GM12864 (cell line): ENCODE results near the gene HNRNPF.

Experiments
- DNase-seq: peaks from one replicate; pipeline ENCODE4 v3.0.0-alpha.2; 2011; ENCODE audit warnings: low read depth
- H3K4me3 ChIP-seq: 2 replicates; pipeline ENCODE4 v1.5.1; 2011; ENCODE audit warnings: mild to moderate bottlenecking, low read depth, low read length, control low read depth
- TF ChIP-seq, protein P1 (sequence below): IDR thresholded peaks from 2 replicates; pipeline ENCODE4 v1.5.1; 2011; ENCODE audit warnings: low read depth, mild to moderate bottlenecking, moderate library complexity, low read length, control low read depth, inconsistent platforms; ENCODE audit errors: missing control alignments

HNRNPF gene

DNA sequence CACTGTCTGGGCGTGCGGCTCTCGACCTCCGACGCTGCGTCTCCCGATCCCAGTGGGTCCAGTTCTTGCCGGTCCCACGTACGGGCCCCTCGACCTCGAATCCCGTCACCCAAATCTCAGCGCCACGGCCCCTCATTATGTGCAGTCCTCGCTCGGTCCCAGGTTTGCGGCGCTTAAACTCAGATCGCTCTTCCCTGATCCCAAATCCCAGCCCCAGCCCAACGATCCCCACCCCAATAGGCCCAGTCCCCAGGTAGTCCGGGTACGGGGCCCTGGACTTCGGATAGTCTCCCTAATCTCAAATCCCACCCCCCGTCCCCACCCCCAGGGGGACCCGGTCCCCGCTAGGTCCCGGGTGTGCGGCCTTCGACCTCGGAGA, 666 bp downstream of the HNRNPF start:
- peak overlapping the region; percentile 96 for H3K4me3 ChIP-seq
- no peak for DNase-seq
- TF ChIP-seq, protein P1, sequence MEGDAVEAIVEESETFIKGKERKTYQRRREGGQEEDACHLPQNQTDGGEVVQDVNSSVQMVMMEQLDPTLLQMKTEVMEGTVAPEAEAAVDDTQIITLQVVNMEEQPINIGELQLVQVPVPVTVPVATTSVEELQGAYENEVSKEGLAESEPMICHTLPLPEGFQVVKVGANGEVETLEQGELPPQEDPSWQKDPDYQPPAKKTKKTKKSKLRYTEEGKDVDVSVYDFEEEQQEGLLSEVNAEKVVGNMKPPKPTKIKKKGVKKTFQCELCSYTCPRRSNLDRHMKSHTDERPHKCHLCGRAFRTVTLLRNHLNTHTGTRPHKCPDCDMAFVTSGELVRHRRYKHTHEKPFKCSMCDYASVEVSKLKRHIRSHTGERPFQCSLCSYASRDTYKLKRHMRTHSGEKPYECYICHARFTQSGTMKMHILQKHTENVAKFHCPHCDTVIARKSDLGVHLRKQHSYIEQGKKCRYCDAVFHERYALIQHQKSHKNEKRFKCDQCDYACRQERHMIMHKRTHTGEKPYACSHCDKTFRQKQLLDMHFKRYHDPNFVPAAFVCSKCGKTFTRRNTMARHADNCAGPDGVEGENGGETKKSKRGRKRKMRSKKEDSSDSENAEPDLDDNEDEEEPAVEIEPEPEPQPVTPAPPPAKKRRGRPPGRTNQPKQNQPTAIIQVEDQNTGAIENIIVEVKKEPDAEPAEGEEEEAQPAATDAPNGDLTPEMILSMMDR, result no peak

DNA sequence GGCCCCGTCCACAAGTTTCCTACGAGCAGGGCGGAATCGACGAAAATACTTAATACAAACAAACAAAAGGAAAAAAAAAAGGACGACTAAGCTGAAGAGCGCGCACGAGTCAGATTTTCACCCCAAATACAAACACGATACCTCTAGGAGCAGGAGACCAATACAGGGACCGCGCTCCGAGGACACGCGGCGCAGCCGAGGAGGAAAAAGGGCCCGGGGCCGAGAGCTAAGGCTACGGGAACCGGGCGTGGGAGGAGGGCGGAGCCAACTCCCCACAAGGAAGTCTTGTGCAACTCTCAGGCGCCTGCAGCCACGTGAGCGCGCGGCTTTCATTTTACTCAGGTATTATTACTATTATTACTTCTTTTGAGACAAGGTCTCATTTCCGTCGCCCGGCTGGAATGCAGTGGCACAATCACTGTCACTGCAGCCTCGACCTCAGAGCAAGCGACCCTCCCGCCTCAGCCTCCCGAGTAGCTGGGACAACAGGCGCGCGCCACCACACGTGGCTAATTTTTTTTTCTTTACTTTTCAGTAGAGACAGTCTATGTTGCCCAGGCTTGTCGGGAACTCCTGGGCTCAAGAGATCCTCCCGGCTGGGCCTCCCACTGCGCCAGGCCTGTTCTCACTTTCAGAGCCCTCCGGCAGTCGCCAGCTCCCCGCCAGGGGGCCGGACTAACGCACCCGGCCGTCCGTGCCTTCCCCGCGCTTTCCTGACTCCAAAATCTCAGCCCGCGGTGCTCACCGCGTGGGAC, 1.2 kb downstream of the HNRNPF start:
- peak; percentile 81 for DNase-seq
- TF ChIP-seq, protein P1, result peak; percentile 43
- H3K4me3 ChIP-seq, result peak overlapping the region; percentile 96

DNA sequence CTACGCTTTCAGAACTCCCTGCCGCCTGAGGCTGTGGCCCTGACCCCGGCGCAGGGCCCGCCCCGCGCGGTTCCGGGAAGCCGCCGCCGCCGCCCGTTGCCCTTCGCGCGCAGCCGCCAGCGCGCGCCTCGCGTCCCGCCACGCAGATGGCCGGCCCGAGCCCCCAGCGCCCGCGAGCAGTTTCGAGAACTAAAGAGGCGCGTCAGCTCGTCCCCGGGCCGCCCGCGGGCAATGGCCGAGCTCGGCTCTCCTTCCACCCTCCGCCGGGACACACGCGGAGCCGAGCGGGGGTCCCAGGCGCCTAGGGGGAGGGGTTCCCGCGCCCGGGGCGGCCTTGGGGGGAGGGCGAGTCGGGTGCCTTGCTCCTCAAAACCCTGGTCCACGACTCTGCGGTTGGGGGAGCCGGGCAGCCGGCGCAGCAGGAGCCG, 1.8 kb downstream of the HNRNPF start:
- peak overlapping the region; percentile 96 for H3K4me3 ChIP-seq
- DNase-seq, result no peak
- TF ChIP-seq, protein P1, result no peak

DNA sequence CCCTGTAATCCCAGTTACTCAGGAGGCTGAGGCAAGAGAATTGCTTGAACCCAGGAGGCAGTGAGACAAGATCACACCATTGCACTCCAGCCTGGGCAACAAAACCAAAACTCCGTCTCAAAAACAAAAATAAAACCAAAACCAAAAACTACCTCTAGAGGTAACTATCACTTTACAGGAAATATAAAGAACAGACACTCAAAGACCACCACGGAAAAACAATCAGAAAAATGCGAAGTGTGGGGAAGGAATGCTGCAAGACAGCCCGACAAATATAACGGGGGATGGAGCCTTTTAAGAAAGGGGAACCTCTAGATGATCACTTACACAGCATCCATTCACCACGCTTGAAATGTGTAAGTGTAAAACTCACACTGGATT, 4.3 kb downstream of the HNRNPF start:
- TF ChIP-seq, protein P1, result no peak
- peak overlapping the region; percentile 96 for H3K4me3 ChIP-seq
- no peak for DNase-seq

DNA sequence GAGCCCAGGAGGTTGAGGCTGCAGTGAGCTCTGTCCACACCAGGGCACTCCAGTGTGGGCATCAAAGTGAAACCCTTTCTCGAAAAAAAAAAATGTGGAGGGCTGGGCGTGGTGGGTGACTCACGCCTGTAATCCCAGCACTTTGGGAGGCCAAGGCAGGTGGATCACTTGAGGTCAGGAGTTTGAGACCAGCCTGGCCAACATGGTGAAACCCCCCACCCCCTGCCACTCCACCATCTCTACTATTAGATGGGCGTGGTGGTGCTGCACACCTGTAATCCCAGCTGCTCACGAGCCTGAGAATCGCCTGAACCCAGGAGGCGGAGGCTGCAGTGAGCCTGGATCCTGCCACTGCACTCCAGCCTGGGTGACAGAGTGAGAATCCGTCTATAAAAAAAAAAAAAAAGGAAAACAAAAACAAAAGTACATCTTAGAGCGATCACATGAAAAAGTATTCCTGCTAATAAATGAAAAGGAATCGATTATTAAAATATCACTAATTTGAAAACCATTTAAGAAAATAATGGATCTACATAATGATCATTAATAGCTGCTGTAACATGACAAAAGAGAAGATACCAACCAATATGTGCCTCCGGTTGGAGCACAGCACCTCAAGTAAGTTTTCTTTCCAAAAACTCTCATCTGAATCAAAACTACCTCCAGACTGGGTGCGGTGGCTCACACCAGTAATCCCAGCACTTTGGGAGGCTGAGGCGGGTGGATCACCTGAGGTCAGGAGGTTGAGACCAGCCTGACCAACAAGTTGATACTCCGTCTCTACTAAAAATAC, 4.9 kb downstream of the HNRNPF start:
- TF ChIP-seq, protein P1, result no peak
- H3K4me3 ChIP-seq, result peak overlapping the region; percentile 96
- DNase-seq, result no peak

DNA sequence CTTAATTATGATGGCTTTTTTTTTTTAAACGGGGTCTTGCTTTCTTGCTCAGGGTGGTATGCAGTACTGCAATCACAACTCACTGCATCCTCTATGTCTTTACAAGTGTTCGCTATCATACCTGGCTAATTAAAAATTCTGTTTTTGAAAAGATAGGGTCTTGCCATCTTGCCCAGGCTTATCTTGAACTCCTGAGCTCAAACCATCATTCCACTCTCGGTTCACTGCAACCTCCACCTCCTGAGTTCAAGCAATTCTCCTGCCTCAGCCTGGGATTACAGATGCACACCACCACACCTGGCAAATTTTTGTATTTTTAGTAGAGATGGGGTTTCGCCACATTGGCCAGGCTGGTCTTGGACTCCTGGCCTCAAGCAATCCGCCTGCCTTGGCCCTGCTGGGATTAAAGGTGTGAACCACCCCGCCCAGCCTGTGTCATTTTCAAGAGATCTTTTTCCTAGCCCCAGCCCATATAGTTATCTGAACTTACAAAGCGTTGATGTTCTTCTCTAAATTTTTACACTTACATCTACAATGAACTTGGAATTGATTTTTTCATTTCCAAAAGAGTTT, 6.0 kb downstream of the HNRNPF start:
- TF ChIP-seq, protein P1, result no peak
- no peak for DNase-seq
- no peak overlapping the region; the same call in 1 of the 2 replicates for H3K4me3 ChIP-seq
